A673 (cell line): ENCODE data around the gene NEU3. TPM values are rescaled to one million over a fixed set of nuclear protein-coding genes. Genes with fewer than 3 reads are reported as not detected.

Source experiments
- BruUV-seq: library from RNA; stranded (reverse); fragments of 400-500 nt; replicated peaks from 2 replicates; lab custom pipeline; 2021; lab: Mats Ljungman, UMichigan
- CTCF ChIA-PET: fragments of 300-600 bp; sonication (Branson Sonifier 250); formaldehyde crosslinking; loops from one replicate; lab custom pipeline; 2022; ENCODE audit warnings: antibody characterized with exemption; lab: Charles Lee
- POLR2A ChIA-PET: fragments of 300-600 bp; sonication (Branson Sonifier 250); formaldehyde crosslinking; loops from one replicate; lab custom pipeline; 2022; ENCODE audit warnings: antibody characterized with exemption; ENCODE audit not compliant: low non-redundant PET; lab: Charles Lee
- DNase-seq: peaks from one replicate; pipeline ENCODE4 v3.0.0-alpha.2; 2015; ENCODE audit warnings: low spot score
- H3K27ac ChIP-seq: fragments of 200-600 bp; sonication (generic); 2 replicates; pipeline ENCODE4 v1.5.1; 2016; ENCODE audit warnings: mixed run types, low read depth, mild to moderate bottlenecking, mixed read lengths, antibody characterized with exemption, low read length; ENCODE audit not compliant: poor library complexity, severe bottlenecking
- H3K27me3 ChIP-seq: fragments of 200-600 bp; sonication (generic); replicated peaks from 2 replicates; pipeline ENCODE4 v1.6.1; 2017; ENCODE audit warnings: mixed run types, low read depth, mild to moderate bottlenecking, mixed read lengths, antibody characterized with exemption, low read length; ENCODE audit not compliant: insufficient read depth, poor library complexity
- H3K36me3 ChIP-seq: fragments of 200-600 bp; sonication (generic); 2 replicates; pipeline ENCODE4 v1.6.1; 2016; ENCODE audit warnings: mixed run types, mild to moderate bottlenecking, mixed read lengths, antibody characterized with exemption, low read length; ENCODE audit not compliant: insufficient read depth, poor library complexity, severe bottlenecking
- H3K4me1 ChIP-seq: fragments of 200-600 bp; sonication (generic); 2 replicates; pipeline ENCODE4 v1.6.1; 2017; ENCODE audit warnings: mixed run types, mild to moderate bottlenecking, mixed read lengths, antibody characterized with exemption, low read length; ENCODE audit not compliant: insufficient read depth, poor library complexity, severe bottlenecking
- H3K4me3 ChIP-seq: fragments of 200-600 bp; sonication (generic); 2 replicates; pipeline ENCODE4 v1.5.1; 2016; ENCODE audit warnings: low read depth, mixed run types, mild to moderate bottlenecking, mixed read lengths, low read length; ENCODE audit not compliant: poor library complexity, severe bottlenecking
- H3K9me3 ChIP-seq: fragments of 200-600 bp; sonication (generic); 2 replicates; pipeline ENCODE4 v1.6.1; 2016; ENCODE audit warnings: mixed run types, low read depth, mild to moderate bottlenecking, mixed read lengths, antibody characterized with exemption, low read length; ENCODE audit not compliant: poor library complexity, severe bottlenecking
- EZH2 ChIP-seq: fragments of 200-600 bp; sonication (generic); IDR thresholded peaks from 2 replicates; pipeline ENCODE4 v1.6.1; 2017; ENCODE audit warnings: borderline replicate concordance, low read depth, mild to moderate bottlenecking, mixed read lengths, antibody characterized with exemption, low read length; ENCODE audit not compliant: poor library complexity, severe bottlenecking
- intact Hi-C: fragments of 100-400 bp; cut with micrococcal nuclease; formaldehyde crosslinking; loops from one replicate; pipeline ENCODE4 v1.10.0; 2022; ENCODE audit not compliant: unreplicated experiment
- total RNA-seq: library from RNA; stranded (reverse); gene quantifications from 2 replicates; pipeline ENCODE4 v1.2.3, GENCODE V29; 2021
- TF ChIP-seq, protein P1 (sequence below): fragments of 300-800, 200-600 bp; sonication (generic); conservative IDR thresholded peaks from 2 replicates; pipeline ENCODE4 v1.5.1; 2017; ENCODE audit warnings: low read depth, mild to moderate bottlenecking, antibody characterized with exemption, low read length, moderate library complexity, mixed read lengths

The NEU3 gene
- total RNA-seq, 1 experiment from 2014 or later, result 11.5 TPM

DNA sequence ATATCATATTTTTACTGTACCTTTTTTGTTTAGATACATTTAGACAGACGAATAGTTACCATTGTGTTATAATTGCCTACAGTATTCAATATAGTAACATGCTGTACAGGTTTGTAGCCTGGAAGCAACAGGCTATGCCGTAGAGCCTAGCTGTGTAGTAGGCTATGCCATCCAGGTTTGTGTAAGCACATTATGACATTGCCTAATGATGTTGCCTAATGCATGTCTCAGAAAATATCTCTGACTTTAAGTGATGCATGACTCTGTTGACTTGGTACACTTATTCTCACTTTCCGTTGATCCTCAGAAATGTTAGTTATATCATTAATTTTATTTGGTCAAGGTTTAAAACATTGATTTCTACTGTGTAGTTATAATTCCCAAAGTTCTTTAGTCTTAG, 68.1 kb downstream of the NEU3 start:
- H3K4me3 ChIP-seq, result no peak overlapping the region
- POLR2A ChIA-PET, result no interaction called here
- no peaks in the 10 kb centered on the region for H3K4me1 ChIP-seq
- intact Hi-C loops, result no loop called here
- H3K27ac ChIP-seq, result no peak overlapping the region
- BruUV-seq, result no TSS peak
- H3K27me3 ChIP-seq, result peaks cover 3% of the 10 kb centered on the region
- TF ChIP-seq, protein P1, sequence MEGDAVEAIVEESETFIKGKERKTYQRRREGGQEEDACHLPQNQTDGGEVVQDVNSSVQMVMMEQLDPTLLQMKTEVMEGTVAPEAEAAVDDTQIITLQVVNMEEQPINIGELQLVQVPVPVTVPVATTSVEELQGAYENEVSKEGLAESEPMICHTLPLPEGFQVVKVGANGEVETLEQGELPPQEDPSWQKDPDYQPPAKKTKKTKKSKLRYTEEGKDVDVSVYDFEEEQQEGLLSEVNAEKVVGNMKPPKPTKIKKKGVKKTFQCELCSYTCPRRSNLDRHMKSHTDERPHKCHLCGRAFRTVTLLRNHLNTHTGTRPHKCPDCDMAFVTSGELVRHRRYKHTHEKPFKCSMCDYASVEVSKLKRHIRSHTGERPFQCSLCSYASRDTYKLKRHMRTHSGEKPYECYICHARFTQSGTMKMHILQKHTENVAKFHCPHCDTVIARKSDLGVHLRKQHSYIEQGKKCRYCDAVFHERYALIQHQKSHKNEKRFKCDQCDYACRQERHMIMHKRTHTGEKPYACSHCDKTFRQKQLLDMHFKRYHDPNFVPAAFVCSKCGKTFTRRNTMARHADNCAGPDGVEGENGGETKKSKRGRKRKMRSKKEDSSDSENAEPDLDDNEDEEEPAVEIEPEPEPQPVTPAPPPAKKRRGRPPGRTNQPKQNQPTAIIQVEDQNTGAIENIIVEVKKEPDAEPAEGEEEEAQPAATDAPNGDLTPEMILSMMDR, result no peak
- no peak for TF ChIP-seq EZH2
- DNase-seq, result no peak
- peaks cover 13% of the 10 kb centered on the region for H3K9me3 ChIP-seq
- CTCF ChIA-PET, result no interaction called here
- no peaks in the 10 kb centered on the region for H3K36me3 ChIP-seq

DNA sequence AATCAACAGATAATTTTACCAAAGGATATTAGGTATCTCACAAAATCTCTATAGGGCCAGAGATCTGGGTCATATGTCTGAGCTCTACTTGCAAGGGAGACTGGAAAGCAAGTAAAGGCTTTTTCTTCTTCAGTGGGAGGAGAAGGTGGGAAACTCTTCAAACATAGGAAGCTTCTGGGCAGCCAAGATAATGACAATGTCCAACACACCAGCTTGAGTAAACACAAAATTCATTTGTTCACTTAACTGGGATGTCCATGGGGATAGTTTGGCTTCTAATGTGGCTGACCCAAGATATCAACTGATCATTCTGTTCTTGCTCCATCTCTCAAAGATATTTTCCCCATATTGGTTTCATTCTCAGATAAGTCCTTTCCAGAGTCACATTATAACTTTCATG, 70.6 kb downstream of the NEU3 start:
- Histone ChIP-seq H3K4me3 (no peak overlapping the region), H3K36me3 (no peaks in the 10 kb centered on the region), H3K27me3 (no peaks in the 10 kb centered on the region), H3K27ac (no peak overlapping the region), H3K9me3 (no peaks in the 10 kb centered on the region), H3K4me1 (no peaks in the 10 kb centered on the region)
- intact Hi-C loops, result no loop called here
- no peak for TF ChIP-seq EZH2
- TF ChIP-seq, protein P1, result no peak
- POLR2A ChIA-PET, result no interaction called here
- CTCF ChIA-PET, result no interaction called here
- no TSS peak for BruUV-seq
- DNase-seq, result no peak

DNA sequence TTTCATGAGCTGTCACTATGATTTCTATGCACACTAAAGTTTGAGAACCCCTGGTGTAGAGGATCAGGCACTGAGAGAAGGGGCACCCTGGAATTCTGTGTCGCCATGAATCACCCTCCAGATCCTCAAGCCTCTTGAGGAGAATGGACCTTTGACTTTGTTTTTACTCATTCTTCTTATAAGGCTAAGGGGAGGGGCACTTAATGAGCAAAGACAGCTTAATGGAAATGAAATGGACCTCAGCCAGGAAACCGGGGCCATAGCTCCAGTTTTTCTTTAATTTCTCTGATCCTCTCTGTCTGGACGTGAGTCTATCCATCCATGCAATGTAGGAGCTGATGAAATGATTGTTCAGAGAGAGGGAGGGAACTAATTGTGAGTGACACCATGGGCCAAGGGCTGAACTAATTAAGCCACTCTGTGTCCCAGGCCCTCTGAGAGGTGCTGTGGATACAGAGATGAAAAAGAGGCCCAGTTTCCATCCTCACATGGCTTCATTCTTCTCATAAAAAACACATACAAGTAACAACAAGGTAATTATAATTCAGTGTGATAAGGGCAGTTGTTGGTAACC, 75.1 kb downstream of the NEU3 start:
- intact Hi-C loops, result no loop called here
- POLR2A ChIA-PET, result no interaction called here
- Histone ChIP-seq H3K27me3 (peaks cover 9% of the 10 kb centered on the region), H3K9me3 (no peaks in the 10 kb centered on the region), H3K4me1 (no peaks in the 10 kb centered on the region), H3K27ac (no peak overlapping the region), H3K36me3 (no peaks in the 10 kb centered on the region), H3K4me3 (no peak overlapping the region)
- DNase-seq, result no peak
- TF ChIP-seq EZH2, result no peak
- TF ChIP-seq, protein P1, result no peak
- CTCF ChIA-PET, result no interaction called here
- no TSS peak for BruUV-seq
